SW 1271 (cell line): ENCODE results near the gene PRDM1.
"Not testable (repeated sequence)": the region's sequence is repeated elsewhere in the genome, so short reads cannot be mapped to it uniquely, and the experiment has no call there.

ENCODE experiments used
- DNase-seq, 2 experiments: peaks; one replicate each; lab custom pipeline; 2025; lab: John Stamatoyannopoulos, UW

PRDM1 gene

GRCh38 chr6:106138151-106138550 is 52.0 kb downstream of the PRDM1 start:
- DNase-seq: no peak

GRCh38 chr6:106141441-106142237 is 55.5 kb downstream of the PRDM1 start:
- DNase-seq: no peak

GRCh38 chr6:106142876-106143431 is 56.8 kb downstream of the PRDM1 start:
- DNase-seq: no peak

GRCh38 chr6:106143665-106144064 is 57.5 kb downstream of the PRDM1 start:
- DNase-seq: no peak

GRCh38 chr6:106145144-106145543 is 59.0 kb downstream of the PRDM1 start:
- no peak for DNase-seq

- DNase-seq: no peak
Measured at GRCh38 chr6:106145741-106146227, 59.6 kb downstream of the PRDM1 start.

GRCh38 chr6:106146852-106147351 is 60.8 kb downstream of the PRDM1 start:
- DNase-seq: no peak

- no peak for DNase-seq
Measured at GRCh38 chr6:106147476-106147875, 61.3 kb downstream of the PRDM1 start.

- DNase-seq: no peak
Measured at GRCh38 chr6:106149472-106150069, 63.4 kb downstream of the PRDM1 start.

GRCh38 chr6:106152476-106152875 is 66.3 kb downstream of the PRDM1 start:
- not testable (repeated sequence) for DNase-seq

GRCh38 chr6:106152952-106153351 is 66.8 kb downstream of the PRDM1 start:
- no peak for DNase-seq

- DNase-seq: no peak
Measured at GRCh38 chr6:106154326-106154725, 68.2 kb downstream of the PRDM1 start.

- no peak for DNase-seq
Measured at GRCh38 chr6:106155219-106155830, 69.2 kb downstream of the PRDM1 start.

GRCh38 chr6:106156413-106156812 is 70.3 kb downstream of the PRDM1 start:
- no peak for DNase-seq

GRCh38 chr6:106156863-106157262 is 70.7 kb downstream of the PRDM1 start:
- no peak for DNase-seq

GRCh38 chr6:106158816-106159215 is 72.7 kb downstream of the PRDM1 start:
- no peak for DNase-seq
